GM12864 (cell line): Measurements from ENCODE around the gene PRKAR1B.

Experiments
- DNase-seq: peaks from one replicate; pipeline ENCODE4 v3.0.0-alpha.2; 2011; ENCODE audit warnings: low read depth
- H3K4me3 ChIP-seq: 2 replicates; pipeline ENCODE4 v1.5.1; 2011; ENCODE audit warnings: mild to moderate bottlenecking, low read depth, low read length, control low read depth
- TF ChIP-seq, protein P1 (sequence below): IDR thresholded peaks from 2 replicates; pipeline ENCODE4 v1.5.1; 2011; ENCODE audit warnings: low read depth, mild to moderate bottlenecking, moderate library complexity, low read length, control low read depth, inconsistent platforms; ENCODE audit errors: missing control alignments

PRKAR1B gene

DNA sequence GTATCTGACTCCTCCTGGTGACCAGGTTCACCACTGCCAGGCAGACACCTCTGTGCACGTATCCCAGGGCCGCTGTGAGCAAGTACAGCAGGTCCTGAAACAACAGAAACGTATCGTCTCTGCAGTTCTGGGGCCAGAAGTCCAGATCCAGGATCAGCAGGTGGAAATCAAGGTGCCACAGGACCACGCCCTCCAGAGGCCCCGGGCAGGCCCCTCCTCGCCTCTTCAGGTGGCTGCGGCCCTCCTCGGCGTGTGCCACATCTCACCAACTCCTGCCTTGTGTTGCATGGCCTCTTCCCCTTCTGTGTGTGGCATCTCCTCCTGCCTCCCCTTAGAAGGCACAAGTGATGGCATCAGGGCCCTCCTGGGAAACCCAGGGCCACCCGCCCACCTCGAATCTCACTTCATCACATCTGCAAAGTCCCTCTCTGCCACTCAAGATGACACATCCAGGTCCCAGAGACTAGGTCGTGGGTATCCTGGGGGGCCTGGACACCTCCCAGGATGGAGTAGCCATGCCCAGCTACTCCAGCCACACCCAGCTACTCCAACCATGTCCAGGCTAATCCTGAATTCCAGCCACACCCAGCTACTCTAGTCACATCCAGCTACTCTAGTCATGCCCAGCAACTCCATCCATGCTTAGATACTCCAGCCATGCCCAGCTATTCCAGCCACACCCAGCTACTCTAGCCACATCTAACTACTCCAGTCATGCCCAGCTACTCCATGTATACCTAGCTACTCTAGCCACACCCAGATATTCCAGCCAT is 53.2 kb downstream of the PRKAR1B start:
- DNase-seq, result no peak
- TF ChIP-seq, protein P1, sequence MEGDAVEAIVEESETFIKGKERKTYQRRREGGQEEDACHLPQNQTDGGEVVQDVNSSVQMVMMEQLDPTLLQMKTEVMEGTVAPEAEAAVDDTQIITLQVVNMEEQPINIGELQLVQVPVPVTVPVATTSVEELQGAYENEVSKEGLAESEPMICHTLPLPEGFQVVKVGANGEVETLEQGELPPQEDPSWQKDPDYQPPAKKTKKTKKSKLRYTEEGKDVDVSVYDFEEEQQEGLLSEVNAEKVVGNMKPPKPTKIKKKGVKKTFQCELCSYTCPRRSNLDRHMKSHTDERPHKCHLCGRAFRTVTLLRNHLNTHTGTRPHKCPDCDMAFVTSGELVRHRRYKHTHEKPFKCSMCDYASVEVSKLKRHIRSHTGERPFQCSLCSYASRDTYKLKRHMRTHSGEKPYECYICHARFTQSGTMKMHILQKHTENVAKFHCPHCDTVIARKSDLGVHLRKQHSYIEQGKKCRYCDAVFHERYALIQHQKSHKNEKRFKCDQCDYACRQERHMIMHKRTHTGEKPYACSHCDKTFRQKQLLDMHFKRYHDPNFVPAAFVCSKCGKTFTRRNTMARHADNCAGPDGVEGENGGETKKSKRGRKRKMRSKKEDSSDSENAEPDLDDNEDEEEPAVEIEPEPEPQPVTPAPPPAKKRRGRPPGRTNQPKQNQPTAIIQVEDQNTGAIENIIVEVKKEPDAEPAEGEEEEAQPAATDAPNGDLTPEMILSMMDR, result no peak

DNA sequence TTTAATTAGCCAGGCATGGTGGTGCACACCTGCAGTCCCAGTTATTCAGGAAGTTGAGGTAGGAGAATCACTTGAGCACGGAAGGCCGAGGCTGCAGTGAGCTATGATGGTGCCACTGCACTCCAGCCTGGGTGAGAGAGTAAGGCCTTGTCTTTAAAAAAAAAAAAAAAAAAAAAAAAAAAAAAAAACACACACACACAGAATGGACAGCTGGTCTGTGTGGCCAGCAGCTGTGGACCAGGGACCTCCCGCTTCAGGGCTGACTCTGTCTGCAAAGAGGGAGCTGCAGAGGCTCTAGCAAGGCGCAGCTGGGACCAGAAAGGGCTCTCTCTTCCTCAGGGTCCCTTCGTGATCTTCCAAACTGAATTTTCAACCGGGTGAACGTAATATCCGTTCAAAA is 54.2 kb downstream of the PRKAR1B start:
- H3K4me3 ChIP-seq, result no peak overlapping the region
- DNase-seq, result no peak
- TF ChIP-seq, protein P1, result no peak

More for the DNA sequence above, 53.2 kb downstream of the PRKAR1B start:
- no peak overlapping the region for H3K4me3 ChIP-seq

DNA sequence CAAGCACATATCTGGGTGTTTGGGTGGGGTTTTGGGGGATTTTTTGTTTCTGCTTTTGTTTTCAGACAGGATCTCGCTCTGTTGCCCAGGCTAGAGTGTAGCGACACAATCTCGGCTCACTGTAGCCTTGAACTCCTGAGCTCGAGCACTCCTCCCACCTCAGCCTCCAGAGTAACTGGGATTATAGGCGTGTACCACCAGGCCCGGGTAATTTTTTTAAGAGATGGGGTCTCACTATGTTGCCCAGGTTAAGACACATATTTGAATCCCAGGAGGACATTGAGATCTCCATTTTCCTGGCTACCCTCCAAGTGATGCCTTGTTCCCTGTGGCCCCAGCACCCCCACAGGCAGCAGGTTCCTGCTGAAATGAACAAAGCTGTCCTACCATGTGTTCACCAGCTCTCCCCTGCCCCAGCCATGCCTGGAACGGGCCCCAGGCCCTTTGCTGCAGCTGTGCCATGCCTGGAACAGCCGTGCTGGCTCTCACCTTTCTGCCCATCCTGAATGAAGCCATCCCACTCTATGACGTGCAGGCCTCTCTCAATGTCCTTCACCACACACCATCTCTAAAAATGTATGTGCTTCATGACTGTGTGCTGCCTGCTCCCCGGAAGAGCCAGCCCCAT is 55.6 kb downstream of the PRKAR1B start:
- TF ChIP-seq, protein P1, result no peak
- no peak overlapping the region for H3K4me3 ChIP-seq
- DNase-seq, result no peak

DNA sequence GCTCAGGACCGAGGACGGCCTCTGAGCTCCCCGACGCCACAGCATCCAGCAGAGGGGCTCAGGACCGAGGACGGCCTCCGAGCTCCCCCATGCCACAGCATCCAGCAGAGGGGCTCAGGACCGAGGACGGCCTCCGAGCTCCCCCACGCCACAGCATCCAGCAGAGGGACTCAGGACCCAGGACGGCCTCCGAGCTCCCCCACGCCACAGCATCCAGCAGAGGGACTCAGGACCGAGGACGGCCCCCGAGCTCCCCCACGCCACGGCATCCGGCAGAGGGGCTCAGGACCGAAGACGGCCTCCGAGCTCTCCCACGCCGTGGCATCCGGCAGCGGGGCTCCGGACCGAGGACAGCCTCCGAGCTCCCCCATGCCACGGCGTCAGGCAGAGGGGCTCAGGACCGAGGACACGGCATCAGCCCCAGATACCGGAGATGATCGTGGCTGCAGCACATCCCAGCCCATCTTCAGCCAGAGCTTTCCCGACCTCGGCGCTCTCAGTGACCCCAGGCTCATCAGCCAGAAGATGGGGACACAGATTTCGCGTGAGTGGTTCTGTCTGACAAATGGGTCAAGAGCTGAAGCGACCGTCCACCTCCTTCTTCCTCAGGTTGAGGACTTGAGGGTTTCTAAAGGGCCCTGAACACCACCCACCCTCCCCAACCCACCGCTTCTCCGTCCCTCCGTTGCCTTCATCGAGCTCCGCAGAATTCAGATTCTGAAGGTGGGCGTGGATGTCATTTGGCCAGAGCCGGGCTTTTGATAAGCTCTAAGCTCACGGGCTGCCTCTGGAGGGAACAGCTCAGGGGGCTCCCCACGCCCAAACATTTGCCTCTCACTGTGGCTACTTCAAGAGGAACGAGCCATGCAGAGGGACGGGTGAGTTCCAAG is 56.3 kb downstream of the PRKAR1B start:
- TF ChIP-seq, protein P1, result no peak
- DNase-seq, result no peak
- H3K4me3 ChIP-seq, result no peak overlapping the region

DNA sequence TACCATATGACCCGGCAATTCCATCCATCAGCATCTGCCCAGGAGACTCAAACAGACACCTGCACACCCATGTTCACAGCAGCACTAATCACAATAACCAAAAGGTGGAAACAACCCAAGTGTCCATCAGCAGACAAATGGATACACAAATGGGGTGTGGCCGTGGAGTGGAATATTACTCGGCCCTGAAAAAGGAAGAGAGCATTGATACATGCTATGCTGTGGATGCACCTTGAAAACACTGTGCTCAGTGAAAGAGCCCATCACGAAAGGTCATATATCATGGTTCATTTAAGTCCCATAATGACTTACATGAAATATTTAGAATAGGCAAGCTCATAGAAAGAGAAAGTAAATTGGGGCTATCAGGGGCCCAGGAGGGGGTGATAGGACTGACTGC is 58.1 kb downstream of the PRKAR1B start:
- DNase-seq, result no peak
- no peak overlapping the region for H3K4me3 ChIP-seq
- TF ChIP-seq, protein P1, result no peak

DNA sequence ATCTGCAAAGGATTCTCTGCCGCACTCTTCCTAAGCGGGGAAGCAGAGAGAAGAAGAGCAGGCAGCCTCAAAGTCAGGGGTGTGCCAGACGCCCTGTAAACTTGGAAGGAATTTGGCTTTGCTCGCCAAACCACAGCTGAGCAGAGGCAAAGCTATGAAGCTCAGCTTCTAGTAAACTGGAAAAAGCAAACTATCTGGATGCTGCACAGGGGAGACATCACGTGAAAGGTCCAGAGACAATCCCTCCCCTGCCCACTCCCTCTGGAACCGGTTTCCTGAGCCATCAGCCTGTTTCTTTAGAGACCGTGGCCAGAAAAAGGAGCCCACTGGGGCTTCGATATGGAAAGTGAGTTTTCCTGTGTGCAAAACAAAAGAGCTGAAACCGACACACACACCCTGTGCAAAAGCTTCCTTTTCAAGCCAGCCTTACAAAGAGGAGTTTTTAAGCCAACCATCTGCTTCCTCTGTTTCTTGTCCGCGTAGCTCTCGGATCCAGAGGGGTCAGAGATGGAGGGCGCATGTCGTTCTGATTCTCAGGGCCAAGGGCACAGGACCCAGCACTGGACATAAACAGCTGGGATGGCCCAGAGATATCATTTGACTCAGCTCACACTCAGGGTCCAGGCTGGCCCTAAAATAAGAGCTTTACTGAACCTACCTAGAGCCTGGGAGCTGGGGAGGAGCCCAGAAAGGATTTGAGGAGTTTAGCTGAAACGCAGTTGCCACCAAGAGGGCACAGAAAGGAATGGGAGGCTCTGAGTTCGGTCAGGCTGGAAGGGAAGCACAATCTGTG is 58.7 kb downstream of the PRKAR1B start:
- no peak for DNase-seq
- TF ChIP-seq, protein P1, result no peak
- no peak overlapping the region for H3K4me3 ChIP-seq
